Spleen (tissue), 11 donors: Measurements from ENCODE around the gene SLC1A3. TPM values are rescaled to one million over a fixed set of nuclear protein-coding genes. Genes with fewer than 3 reads are reported as not detected.

Experiments used
- DNase-seq: peaks from one replicate; pipeline ENCODE4 v3.0.0-alpha.2; 2020
- H3K27ac ChIP-seq, 8 donors: fragments of 200-600 bp; sonication (generic) in 7 of 8; 1 replicate in 4 of 8; 2 replicates in 4 of 8; pipeline versions ENCODE4 v1.5.0 to v1.8.0; 2016 to 2021; ENCODE audit warnings: inconsistent platforms in 4 of 8, mild to moderate bottlenecking in 4 of 8, moderate library complexity in 1 of 8
- H3K27me3 ChIP-seq, 7 donors: fragments of 200-600 bp; sonication (generic) in 6 of 7; replicated peaks in 1 of 7; 1 replicate in 4 of 7; 2 replicates in 3 of 7; pipeline versions ENCODE4 v1.5.0 to v1.8.0; 2016 to 2021; ENCODE audit warnings: inconsistent platforms in 3 of 7, mild to moderate bottlenecking in 1 of 7
- H3K36me3 ChIP-seq, 6 donors: fragments of 200-600 bp; sonication (generic) in 5 of 6; 1 replicate in 4 of 6; 2 replicates in 2 of 6; pipeline versions ENCODE4 v1.5.0 to v1.8.0; 2016 to 2021; ENCODE audit warnings: inconsistent platforms in 2 of 6
- H3K4me1 ChIP-seq, 6 donors: fragments of 200-600 bp; sonication (generic) in 5 of 6; 1 replicate in 3 of 6; 2 replicates in 3 of 6; pipeline versions ENCODE4 v1.5.0 to v1.8.0; 2016 to 2021; ENCODE audit warnings: inconsistent platforms in 3 of 6
- H3K4me3 ChIP-seq, 8 donors: fragments of 200-600 bp; sonication (generic) in 7 of 8; 1 replicate in 4 of 8; 2 replicates in 4 of 8; pipeline versions ENCODE4 v1.5.0 to v1.8.0; 2016 to 2021; ENCODE audit warnings: inconsistent platforms in 4 of 8, mild to moderate bottlenecking in 4 of 8, moderate library complexity in 2 of 8
- H3K9me3 ChIP-seq, 8 donors: fragments of 200-600 bp; sonication (generic) in 7 of 8; 1 replicate in 4 of 8; 2 replicates in 4 of 8; pipeline versions ENCODE4 v1.5.0 to v1.8.0; 2016 to 2021; ENCODE audit warnings: inconsistent platforms in 4 of 8
- CTCF ChIP-seq, 11 experiments: fragments of 200-600 bp in 7 of 11; fragments of 450-650 bp in 4 of 11; sonication (generic) in 4 of 11; IDR thresholded peaks in 8 of 11; conservative IDR thresholded peaks in 3 of 11; 1 replicate in 7 of 11; 2 replicates in 4 of 11; pipeline versions ENCODE4 v1.4.0 to v1.8.0; 2016 to 2021; ENCODE audit warnings: antibody characterized with exemption in 11 of 11, inconsistent platforms in 4 of 11, mild to moderate bottlenecking in 1 of 11
- POLR2A ChIP-seq, 3 donors: fragments of 450-650 bp; IDR thresholded peaks; one replicate each; pipeline ENCODE4 v1.5.1; 2017; ENCODE audit warnings: antibody characterized with exemption in 3 of 3, mild to moderate bottlenecking in 1 of 3
- POLR2AphosphoS5 ChIP-seq, 3 donors: sonication (generic); formaldehyde crosslinking; IDR thresholded peaks; one replicate each; pipeline ENCODE4 v1.5.1; 2017; ENCODE audit warnings: antibody characterized with exemption in 3 of 3
- WGBS, 5 donors: extraction: QIAGEN DNeasy Blood & Tissue Kit in 3 of 5; methylation state at CpG; one replicate each; pipeline versions ENCODE4 v1.1.5 to v1.1.7; 2013 to 2018; 5-methylcytosine and 5-hydroxymethylcytosine counted together
- intact Hi-C: fragments of 100-400 bp; cut with DNase I; formaldehyde crosslinking; loops from one replicate; pipeline ENCODE4 v1.15.0; 2023; ENCODE audit warnings: low total_unique reads
- polyA plus RNA-seq, 3 donors: library from polyadenylated mRNA; stranded (reverse); fragments of 200-250 nt; gene quantifications; one replicate each; pipeline ENCODE4 v1.2.1, GENCODE V29; 2013
- total RNA-seq, 7 donors: library from RNA; depleted of rRNA in 3 of 7; stranded (reverse); fragments of >200 nt in 3 of 7; fragmentation: NEBNext Ultra II Directional in 4 of 7; extraction: Animal tissue kit (Norgen Biotek cat#: 25700) in 4 of 7; gene quantifications; one replicate each; pipeline versions ENCODE4 v1.1.0 to v1.2.1, GENCODE V29; 2016 to 2021
- donor health status: healthy with polysubstance abuse.
- donor health status: DM: no; HTN: no; CAD: no; lungs with moderate emphysema.
- donor health status: DM: no; HTN: no; CAD: no.
- donor health status: Bipolar disorder and iron deficiency.
- donor health status: healthy.
- donor health status: DM: no; HTN: no; CAD: no.
- donor health status: DM: yes; HTN: yes; CAD: no.

The SLC1A3 gene
- total and polyA plus RNA-seq, 10 donors, result 1.5 to 54.7 (median 25.2) TPM

- no peaks in the 10 kb centered on the region for H3K9me3 ChIP-seq
- no peak overlapping the region for H3K27ac ChIP-seq
- H3K4me3 ChIP-seq, result no peak overlapping the region
- intact Hi-C loops, result no loop called here
- no peak for DNase-seq
- 82 to 87% (median 84%) methylated on average over 4 of the region's 4 CpGs for WGBS, 5 donors
- peaks cover 0 to 3% (median 0%) of the 10 kb centered on the region in 6 donors for H3K36me3 ChIP-seq
- no peaks in the 10 kb centered on the region for H3K4me1 ChIP-seq
- TF ChIP-seq CTCF (IDR thresholded peaks at IDR 0.05 in 8 of 11, conservative IDR thresholded peaks at IDR 0.05 in 3 of 11) (no peak), POLR2A (IDR thresholded peaks at IDR 0.05) (no peak), POLR2AphosphoS5 (IDR thresholded peaks at IDR 0.05) (no peak)
- H3K27me3 ChIP-seq, result peaks cover 0 to 33% (median 0%) of the 10 kb centered on the region in 7 donors
Observed at GRCh38 chr5:36637101-36637500, 30.7 kb downstream of the SLC1A3 start.

- intact Hi-C loops, result no loop called here
- DNase-seq, result no peak
- H3K27ac ChIP-seq, result no peak overlapping the region
- no peaks in the 10 kb centered on the region for H3K4me1 ChIP-seq
- no peaks in the 10 kb centered on the region for H3K9me3 ChIP-seq
- H3K36me3 ChIP-seq, result peaks cover 0 to 3% (median 0%) of the 10 kb centered on the region in 6 donors
- 83 to 100% (median 91%) methylated on average over 1 of the region's 1 CpG for WGBS, 5 donors
- no peak overlapping the region for H3K4me3 ChIP-seq
- peaks cover 0 to 33% (median 0%) of the 10 kb centered on the region in 7 donors for H3K27me3 ChIP-seq
- TF ChIP-seq POLR2A (IDR thresholded peaks at IDR 0.05), result no peak
- no peak for TF ChIP-seq CTCF (IDR thresholded peaks at IDR 0.05 in 8 of 11, conservative IDR thresholded peaks at IDR 0.05 in 3 of 11)
Observed at GRCh38 chr5:36637516-36637915, 31.1 kb downstream of the SLC1A3 start.

- WGBS, 5 donors, result 56 to 68% (median 64%) methylated on average over 4 of the region's 4 CpGs
- Histone ChIP-seq H3K9me3 (no peaks in the 10 kb centered on the region), H3K4me3 (no peak overlapping the region), H3K27me3 (peaks cover 0 to 33% (median 0%) of the 10 kb centered on the region in 7 donors), H3K27ac (no peak overlapping the region), H3K4me1 (no peaks in the 10 kb centered on the region), H3K36me3 (peaks cover 0 to 3% (median 0%) of the 10 kb centered on the region in 6 donors)
- DNase-seq, result no peak
- no peak for TF ChIP-seq POLR2AphosphoS5 (IDR thresholded peaks at IDR 0.05)
- TF ChIP-seq CTCF (IDR thresholded peaks at IDR 0.05 in 8 of 11, conservative IDR thresholded peaks at IDR 0.05 in 3 of 11), result no peak
- no peak for TF ChIP-seq POLR2A (IDR thresholded peaks at IDR 0.05)
- intact Hi-C loops, result no loop called here
Observed at GRCh38 chr5:36638056-36638455, 31.6 kb downstream of the SLC1A3 start.

- Histone ChIP-seq H3K27me3 (peaks cover 0 to 43% (median 0%) of the 10 kb centered on the region in 7 donors), H3K36me3 (peaks cover 0 to 3% (median 0%) of the 10 kb centered on the region in 6 donors), H3K9me3 (no peaks in the 10 kb centered on the region), H3K4me1 (no peaks in the 10 kb centered on the region), H3K27ac (no peak overlapping the region), H3K4me3 (no peak overlapping the region)
- no peak for DNase-seq
- WGBS, 5 donors, result 59 to 84% (median 79%) methylated on average over 1 of the region's 1 CpG
- intact Hi-C loops, result no loop called here
- no peak for TF ChIP-seq CTCF (IDR thresholded peaks at IDR 0.05 in 8 of 11, conservative IDR thresholded peaks at IDR 0.05 in 3 of 11)
- TF ChIP-seq POLR2A (IDR thresholded peaks at IDR 0.05), result no peak
- no peak for TF ChIP-seq POLR2AphosphoS5 (IDR thresholded peaks at IDR 0.05)
Observed at GRCh38 chr5:36640949-36641348, 34.5 kb downstream of the SLC1A3 start.
